ENCODE data around the gene ZNF526. TPM values are rescaled to one million over a fixed set of nuclear protein-coding genes. Genes with fewer than 3 reads are reported as not detected.

The ZNF526 gene
- total RNA-seq, 1 donor from 2014 or later, result 6.1 TPM

DNA sequence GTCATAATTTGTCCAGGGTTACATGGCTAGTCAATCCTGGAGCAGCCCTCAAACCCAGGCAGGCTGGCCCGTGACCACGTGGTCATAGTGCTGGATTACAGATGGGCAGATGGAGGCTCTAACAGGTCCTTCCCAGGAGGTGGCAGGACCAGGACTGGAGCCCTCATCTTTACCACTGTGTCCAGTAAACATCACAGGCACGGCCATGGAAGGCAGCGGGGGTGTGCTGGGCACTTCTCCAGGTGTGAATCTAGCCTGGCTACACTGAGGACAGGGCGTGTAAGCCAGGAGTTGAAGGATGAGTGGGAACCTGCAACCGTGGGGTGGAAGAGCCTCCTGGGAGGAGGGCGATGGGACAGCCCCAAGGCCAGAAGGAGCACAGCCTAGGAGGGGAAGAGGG lies 55.0 kb downstream of the ZNF526 start:
- H3K4me3 ChIP-seq, result no peak overlapping the region
- H3K27ac ChIP-seq, result no peak overlapping the region
- no peak for DNase-seq (ENCODE audit: extremely low spot score in 2 of 2)
- intact Hi-C loops (cut with DNase I), result no loop called here
- peaks cover 86% of the 10 kb centered on the region for H3K4me1 ChIP-seq
- no peaks in the 10 kb centered on the region for H3K9me3 ChIP-seq
- peaks cover 0 to 28% of the 10 kb centered on the region in 2 donors for H3K36me3 ChIP-seq
- TF ChIP-seq POLR2AphosphoS5 (IDR thresholded peaks at IDR 0.05; ENCODE audit: insufficient read depth in 1 of 2, low read depth in 1 of 2) (no peak), POLR2A (IDR thresholded peaks at IDR 0.05) (no peak)
- TF ChIP-seq, protein P1, sequence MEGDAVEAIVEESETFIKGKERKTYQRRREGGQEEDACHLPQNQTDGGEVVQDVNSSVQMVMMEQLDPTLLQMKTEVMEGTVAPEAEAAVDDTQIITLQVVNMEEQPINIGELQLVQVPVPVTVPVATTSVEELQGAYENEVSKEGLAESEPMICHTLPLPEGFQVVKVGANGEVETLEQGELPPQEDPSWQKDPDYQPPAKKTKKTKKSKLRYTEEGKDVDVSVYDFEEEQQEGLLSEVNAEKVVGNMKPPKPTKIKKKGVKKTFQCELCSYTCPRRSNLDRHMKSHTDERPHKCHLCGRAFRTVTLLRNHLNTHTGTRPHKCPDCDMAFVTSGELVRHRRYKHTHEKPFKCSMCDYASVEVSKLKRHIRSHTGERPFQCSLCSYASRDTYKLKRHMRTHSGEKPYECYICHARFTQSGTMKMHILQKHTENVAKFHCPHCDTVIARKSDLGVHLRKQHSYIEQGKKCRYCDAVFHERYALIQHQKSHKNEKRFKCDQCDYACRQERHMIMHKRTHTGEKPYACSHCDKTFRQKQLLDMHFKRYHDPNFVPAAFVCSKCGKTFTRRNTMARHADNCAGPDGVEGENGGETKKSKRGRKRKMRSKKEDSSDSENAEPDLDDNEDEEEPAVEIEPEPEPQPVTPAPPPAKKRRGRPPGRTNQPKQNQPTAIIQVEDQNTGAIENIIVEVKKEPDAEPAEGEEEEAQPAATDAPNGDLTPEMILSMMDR (IDR thresholded peaks at IDR 0.05), result no peak
- no peaks in the 10 kb centered on the region for H3K27me3 ChIP-seq

DNA sequence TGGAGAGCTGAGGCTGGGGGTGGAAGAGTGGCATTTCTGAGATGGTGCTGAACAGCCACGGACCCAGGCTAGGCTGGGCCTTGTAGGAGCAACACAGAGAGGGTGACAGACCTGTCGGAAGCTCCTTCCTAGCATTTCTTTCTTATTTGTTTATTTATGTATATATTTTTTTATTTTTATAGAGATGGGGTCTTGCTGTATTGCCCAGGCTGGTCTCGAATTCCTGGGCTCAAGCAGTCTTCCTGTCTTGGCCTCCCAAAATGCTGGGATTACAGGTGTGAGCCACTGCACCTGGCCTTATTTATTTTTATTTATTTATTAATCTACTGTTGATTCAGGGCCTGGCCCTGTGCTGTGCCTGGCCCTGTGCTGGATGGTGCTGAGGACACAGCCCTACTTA lies 55.4 kb downstream of the ZNF526 start:
- H3K4me3 ChIP-seq, result no peak overlapping the region
- peaks cover 82% of the 10 kb centered on the region for H3K4me1 ChIP-seq
- no peak for DNase-seq (ENCODE audit: extremely low spot score in 2 of 2)
- peaks cover 0 to 28% of the 10 kb centered on the region in 2 donors for H3K36me3 ChIP-seq
- TF ChIP-seq POLR2A (IDR thresholded peaks at IDR 0.05), result no peak
- no peak for TF ChIP-seq POLR2AphosphoS5 (IDR thresholded peaks at IDR 0.05; ENCODE audit: insufficient read depth in 1 of 2, low read depth in 1 of 2)
- TF ChIP-seq, protein P1 (IDR thresholded peaks at IDR 0.05), result no peak
- intact Hi-C loops (cut with DNase I), result no loop called here
- no peaks in the 10 kb centered on the region for H3K27me3 ChIP-seq
- H3K9me3 ChIP-seq, result no peaks in the 10 kb centered on the region
- no peak overlapping the region for H3K27ac ChIP-seq

DNA sequence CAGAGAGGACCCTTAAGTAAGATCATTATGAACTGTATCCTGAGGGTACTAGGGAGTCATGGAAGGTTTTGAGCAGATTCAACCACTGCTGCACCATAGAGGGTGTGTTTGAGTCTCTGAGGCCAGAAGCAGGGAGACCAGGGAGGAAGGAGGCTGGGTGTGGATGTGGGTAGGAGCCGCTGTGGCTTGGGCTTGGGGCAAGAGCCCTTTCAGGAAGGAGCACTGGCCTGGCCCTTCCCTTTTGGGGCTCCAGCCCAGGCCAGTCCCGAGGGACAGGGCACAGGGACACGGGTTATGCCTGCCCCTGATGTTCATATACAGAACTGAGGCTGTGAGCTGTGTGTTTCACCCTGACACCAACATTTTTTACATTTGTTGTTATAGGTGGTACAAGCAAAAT lies 56.2 kb downstream of the ZNF526 start:
- Histone ChIP-seq H3K27me3 (no peaks in the 10 kb centered on the region), H3K27ac (peak overlapping the region; percentile 100), H3K9me3 (no peaks in the 10 kb centered on the region), H3K36me3 (peaks cover 0 to 28% of the 10 kb centered on the region in 2 donors), H3K4me3 (no peak overlapping the region), H3K4me1 (peaks cover 79% of the 10 kb centered on the region)
- no peak for DNase-seq (ENCODE audit: extremely low spot score in 2 of 2)
- intact Hi-C loops (cut with DNase I), result no loop called here
- TF ChIP-seq POLR2A (IDR thresholded peaks at IDR 0.05) (no peak), POLR2AphosphoS5 (IDR thresholded peaks at IDR 0.05; ENCODE audit: insufficient read depth in 1 of 2, low read depth in 1 of 2) (no peak)
- TF ChIP-seq, protein P1 (IDR thresholded peaks at IDR 0.05), result no peak

DNA sequence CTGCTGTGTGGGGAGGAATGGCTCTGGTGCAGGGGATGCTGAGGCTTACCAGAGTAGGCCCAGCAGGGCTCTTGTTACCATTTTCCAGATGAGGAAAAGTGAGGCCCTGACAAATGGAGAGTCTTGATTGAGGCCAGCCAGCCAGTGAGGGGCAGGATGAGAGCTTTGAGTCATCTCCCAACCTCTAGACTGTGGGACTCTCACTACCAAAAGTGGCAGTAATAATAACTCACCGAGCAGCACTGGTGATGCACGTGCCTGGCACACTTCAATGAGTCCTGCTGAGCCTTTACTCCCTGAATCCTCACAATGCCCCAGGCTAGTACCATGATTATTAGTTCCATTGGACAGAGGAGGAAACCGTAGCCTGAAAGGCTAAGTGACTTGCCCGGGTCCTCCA lies 56.7 kb downstream of the ZNF526 start:
- H3K27ac ChIP-seq, result peak overlapping the region; percentile 100
- no peak overlapping the region for H3K4me3 ChIP-seq
- peaks cover 0 to 28% of the 10 kb centered on the region in 2 donors for H3K36me3 ChIP-seq
- no peak for DNase-seq (ENCODE audit: extremely low spot score in 2 of 2)
- no peaks in the 10 kb centered on the region for H3K9me3 ChIP-seq
- H3K27me3 ChIP-seq, result no peaks in the 10 kb centered on the region
- TF ChIP-seq, protein P1 (IDR thresholded peaks at IDR 0.05), result no peak
- no peak for TF ChIP-seq POLR2AphosphoS5 (IDR thresholded peaks at IDR 0.05; ENCODE audit: insufficient read depth in 1 of 2, low read depth in 1 of 2)
- TF ChIP-seq POLR2A (IDR thresholded peaks at IDR 0.05), result no peak
- peaks cover 79% of the 10 kb centered on the region for H3K4me1 ChIP-seq
- intact Hi-C loops (cut with DNase I), result no loop called here

Other genes starting within 250 kb of the ZNF526 start
- 4.7 TPM for gene ATP1A3, start 226.1 kb upstream of the ZNF526 start, total RNA-seq
- 2.5 TPM for gene GRIK5, start 150.1 kb upstream of the ZNF526 start, total RNA-seq
- gene ZNF574, start 144.1 kb upstream of the ZNF526 start, total RNA-seq, result 26.5 TPM
- gene POU2F2, start 87.9 kb upstream of the ZNF526 start, total RNA-seq, result 0.74 TPM
- 25.3 TPM for gene DEDD2, start 2.6 kb upstream of the ZNF526 start, total RNA-seq
- gene GSK3A, start 22.3 kb downstream of the ZNF526 start, total RNA-seq, result 21.1 TPM
- 44.7 TPM for gene ERF, start 34.8 kb downstream of the ZNF526 start, total RNA-seq
- gene CIC, start 48.9 kb downstream of the ZNF526 start, total RNA-seq, result 36.1 TPM
- not detected for gene PRR19, start 81.8 kb downstream of the ZNF526 start, total RNA-seq
- 21.9 TPM for gene PAFAH1B3, start 82.3 kb downstream of the ZNF526 start, total RNA-seq
- not detected for gene TMEM145, start 93.0 kb downstream of the ZNF526 start, total RNA-seq
- gene MEGF8, start 105.3 kb downstream of the ZNF526 start, total RNA-seq, result 13.5 TPM
- 106 TPM for gene CNFN, start 170.0 kb downstream of the ZNF526 start, total RNA-seq
- 102 TPM for gene LIPE, start 207.1 kb downstream of the ZNF526 start, total RNA-seq
- gene CXCL17, start 222.6 kb downstream of the ZNF526 start, total RNA-seq, result 2.9 TPM

Measured in vagina (tissue), 2 donors.